Ovary (tissue), 3 donors: ENCODE measurements around the gene ZNF664.

ENCODE experiments used
- CTCF ChIP-seq, 3 donors: fragments of 450-650 bp in 2 of 3; fragments of 200-600 bp in 1 of 3; IDR thresholded peaks; one replicate each; pipeline versions ENCODE4 v1.5.1 to v1.8.0; 2016 to 2022; ENCODE audit warnings: antibody characterized with exemption in 3 of 3, mild to moderate bottlenecking in 1 of 3
- POLR2A ChIP-seq: fragments of 450-650 bp; IDR thresholded peaks from one replicate; pipeline ENCODE4 v1.6.1; 2017; ENCODE audit warnings: antibody characterized with exemption, mild to moderate bottlenecking, moderate library complexity
- donor health status: DM: no; HTN: no; CAD: no.

GRCh38 chr12:123972457-123973401 is at the start of gene ZNF664, which contains the start of gene CCDC92:
- TF ChIP-seq CTCF (IDR thresholded peaks at IDR 0.05) (peak in 2 of 3 donors; percentile 34 to 41), POLR2A (peak; percentile 39)
